NCI-H345 treated with DMSO at 0.1 percent for 48 hours (cell line): ENCODE data around the gene HAO2.
"Not testable (repeated sequence)": the region's sequence is repeated elsewhere in the genome, so short reads cannot be mapped to it uniquely, and the experiment has no call there.

Experiments
- DNase-seq: peaks from one replicate; lab custom pipeline; 2025; ENCODE audit not compliant: unreplicated experiment; lab: John Stamatoyannopoulos, UW

Gene HAO2

GRCh38 chr1:119341372-119341947, 27.1 kb upstream of the HAO2 start:
- no peak for DNase-seq

- no peak for DNase-seq
Observed at GRCh38 chr1:119345398-119345797, 23.2 kb upstream of the HAO2 start.

- no peak for DNase-seq
Observed at GRCh38 chr1:119347858-119348257, 20.7 kb upstream of the HAO2 start.

GRCh38 chr1:119348941-119349340, 19.6 kb upstream of the HAO2 start:
- DNase-seq = no peak

- not testable (repeated sequence) for DNase-seq
Observed at GRCh38 chr1:119350866-119351265, 17.7 kb upstream of the HAO2 start.

- DNase-seq = no peak
Observed at GRCh38 chr1:119351997-119352396, 16.6 kb upstream of the HAO2 start.

- no peak for DNase-seq
Observed at GRCh38 chr1:119353836-119354235, 14.7 kb upstream of the HAO2 start.

- no peak for DNase-seq
Observed at GRCh38 chr1:119358636-119359035, 9.9 kb upstream of the HAO2 start.

- DNase-seq = no peak
Observed at GRCh38 chr1:119359730-119360129, 8.9 kb upstream of the HAO2 start.

- no peak for DNase-seq
Observed at GRCh38 chr1:119361205-119361604, 7.4 kb upstream of the HAO2 start.

GRCh38 chr1:119361620-119362344, 6.8 kb upstream of the HAO2 start:
- DNase-seq = no peak

- DNase-seq = no peak
Observed at GRCh38 chr1:119363162-119363561, 5.4 kb upstream of the HAO2 start.

GRCh38 chr1:119364640-119365039, 3.9 kb upstream of the HAO2 start:
- no peak for DNase-seq

GRCh38 chr1:119366424-119366823, 2.2 kb upstream of the HAO2 start:
- DNase-seq = no peak

GRCh38 chr1:119367432-119368124, 1.0 kb upstream of the HAO2 start:
- DNase-seq = no peak

GRCh38 chr1:119370748-119371147, 2.2 kb downstream of the HAO2 start:
- no peak for DNase-seq

GRCh38 chr1:119371815-119372214, 3.2 kb downstream of the HAO2 start:
- DNase-seq = no peak

- DNase-seq = no peak
Observed at GRCh38 chr1:119372503-119373086, 4.0 kb downstream of the HAO2 start.

GRCh38 chr1:119373465-119373864, 4.9 kb downstream of the HAO2 start:
- DNase-seq = no peak

- no peak for DNase-seq
Observed at GRCh38 chr1:119374208-119374874, 5.8 kb downstream of the HAO2 start.

- no peak for DNase-seq
Observed at GRCh38 chr1:119375366-119375765, 6.8 kb downstream of the HAO2 start.
